T-helper 2 cell treated with Interferon-gamma antibody and Interleukin-4, amounts not matched to agents 5 μg/mL and 100 μg/mL, for 36 hours (primary cell): Measurements from ENCODE around the gene MANSC1.
"Not testable (repeated sequence)": the region's sequence is repeated elsewhere in the genome, so short reads cannot be mapped to it uniquely, and the experiment has no call there.

ENCODE experiments used
- DNase-seq: peaks from one replicate; pipeline ENCODE4 v3.0.0; 2021; ENCODE audit warnings: low spot score
- H3K27ac Mint-ChIP-seq: one replicate; pipeline ENCODE4 v1.8.0; 2021; ENCODE audit warnings: mild to moderate bottlenecking, mixed read lengths
- H3K27me3 Mint-ChIP-seq: one replicate; pipeline ENCODE4 v1.8.0; 2021; ENCODE audit warnings: low read depth, mixed read lengths
- H3K36me3 Mint-ChIP-seq: one replicate; pipeline ENCODE4 v1.8.0; 2021; ENCODE audit warnings: low read depth, mixed read lengths
- H3K4me1 Mint-ChIP-seq: one replicate; pipeline ENCODE4 v1.8.0; 2021; ENCODE audit warnings: low read depth, mixed read lengths
- H3K4me3 Mint-ChIP-seq: one replicate; pipeline ENCODE4 v1.8.0; 2022; ENCODE audit warnings: mild to moderate bottlenecking, moderate library complexity, mixed read lengths
- H3K9me3 Mint-ChIP-seq: one replicate; pipeline ENCODE4 v1.8.0; 2021; ENCODE audit warnings: mixed read lengths

The MANSC1 gene

DNA sequence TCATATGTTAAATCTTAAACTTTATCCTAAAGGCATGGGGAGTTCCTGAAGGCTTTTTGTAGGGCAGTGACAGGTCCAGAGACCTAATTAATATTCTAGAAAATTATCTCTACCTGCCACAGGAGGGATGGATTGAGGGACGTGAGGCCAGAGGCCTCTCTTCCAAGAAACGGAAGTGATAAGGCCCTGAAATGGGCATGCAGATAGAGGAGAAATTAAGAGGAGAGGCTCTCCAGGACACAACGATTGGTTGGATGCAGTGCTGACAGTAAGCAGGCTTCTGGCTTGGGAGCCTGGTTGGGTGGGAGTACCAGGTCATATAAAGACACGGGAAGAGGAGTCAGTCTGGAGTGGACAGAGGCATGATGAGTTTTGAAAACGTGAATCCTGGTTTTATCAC is 3.8 kb upstream of the MANSC1 start:
- Mint-ChIP-seq H3K27me3 (no peaks in the 10 kb centered on the region), H3K4me3 (no peak overlapping the region), H3K27ac (no peak overlapping the region), H3K36me3 (no peaks in the 10 kb centered on the region), H3K4me1 (peaks cover 28% of the 10 kb centered on the region), H3K9me3 (no peaks in the 10 kb centered on the region)
- no peak for DNase-seq

DNA sequence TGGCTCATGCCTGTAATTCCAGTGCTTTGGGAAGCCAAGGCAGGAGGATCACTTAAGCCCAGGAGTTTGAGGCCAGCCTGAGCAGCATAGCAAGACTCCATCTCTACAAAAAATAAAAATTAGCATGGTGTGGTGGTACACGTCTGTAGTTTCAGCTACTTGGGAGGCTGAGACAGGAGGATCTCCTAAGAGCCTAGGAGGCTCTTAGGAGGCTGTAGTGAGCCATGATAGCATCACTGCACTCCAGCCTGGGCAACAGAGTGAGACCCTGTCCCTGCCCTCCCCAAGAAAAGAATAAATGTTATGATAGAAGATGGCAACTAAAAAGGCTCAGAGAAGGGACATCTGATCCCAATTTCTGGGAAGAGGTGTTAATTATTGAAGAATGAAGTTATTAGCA is 3.2 kb upstream of the MANSC1 start:
- Mint-ChIP-seq H3K27ac (no peak overlapping the region), H3K9me3 (no peaks in the 10 kb centered on the region), H3K36me3 (no peaks in the 10 kb centered on the region), H3K27me3 (peaks cover under 1% of the 10 kb centered on the region), H3K4me1 (peaks cover 23% of the 10 kb centered on the region), H3K4me3 (no peak overlapping the region)
- no peak for DNase-seq

DNA sequence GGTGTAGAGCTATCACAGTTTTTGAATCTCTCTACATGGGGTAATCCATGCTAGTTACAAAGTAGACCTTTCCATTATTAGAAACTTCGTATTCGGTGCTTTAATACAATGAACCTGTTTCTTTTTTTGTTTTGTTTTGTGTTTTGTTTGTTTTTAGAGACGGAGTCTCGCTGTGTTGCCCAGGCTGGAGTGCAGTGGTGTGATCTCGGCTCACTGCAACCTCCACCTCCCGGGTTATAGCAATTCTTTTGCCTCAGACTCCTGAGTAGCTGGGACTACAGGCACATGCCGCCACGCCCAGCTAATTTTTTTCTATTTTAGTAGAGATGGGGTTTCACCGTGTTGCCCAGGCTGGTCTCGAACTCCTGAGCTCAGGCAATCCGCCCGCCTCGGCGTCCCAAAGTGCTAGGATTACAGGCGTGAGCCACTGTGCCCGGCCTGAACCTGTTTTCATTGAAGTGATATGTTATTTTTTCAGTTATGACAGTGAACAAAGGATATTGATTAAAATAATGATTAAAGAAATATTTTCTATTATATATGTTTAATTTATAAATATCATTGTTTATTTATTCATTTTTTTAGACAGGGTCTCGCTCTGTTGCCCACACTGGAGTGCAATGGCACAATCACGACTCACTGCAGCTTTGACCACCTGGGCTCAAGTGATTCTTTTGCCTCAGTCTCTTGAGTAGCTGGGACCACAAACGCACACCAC is 1.6 kb upstream of the MANSC1 start:
- not testable (repeated sequence) for H3K27me3 Mint-ChIP-seq, H3K4me3 Mint-ChIP-seq, H3K27ac Mint-ChIP-seq, H3K9me3 Mint-ChIP-seq, DNase-seq, H3K36me3 Mint-ChIP-seq
- peaks cover 20% of the 10 kb centered on the region for H3K4me1 Mint-ChIP-seq

DNA sequence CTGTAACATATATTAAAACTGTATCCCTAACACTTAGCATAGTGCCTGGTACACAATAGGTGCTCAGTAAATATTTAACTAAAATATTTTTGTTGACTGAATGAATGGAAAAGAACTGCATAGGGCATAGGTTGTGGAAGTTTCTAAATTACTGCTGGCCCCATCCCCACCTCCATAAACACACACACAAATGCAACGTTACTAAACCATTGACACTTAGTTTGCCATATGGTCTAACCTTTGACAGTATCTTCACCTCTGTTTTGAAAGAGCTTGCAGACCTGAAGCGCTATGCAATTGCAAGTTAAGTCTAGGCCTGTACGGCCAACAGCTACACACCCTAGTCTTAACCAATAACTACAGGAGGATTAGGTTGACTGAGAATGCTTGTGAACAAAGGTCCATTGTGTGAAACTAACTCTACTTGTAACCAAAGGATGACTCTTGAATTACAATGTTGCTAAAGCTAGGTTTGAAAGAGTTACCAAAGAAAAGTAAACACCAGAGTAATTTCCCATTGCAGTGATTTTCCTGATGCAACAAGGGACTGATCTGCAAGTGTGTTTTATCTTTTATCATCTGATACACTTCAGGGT is 924 bp upstream of the MANSC1 start:
- peak overlapping the region; percentile 70 for H3K4me3 Mint-ChIP-seq
- H3K36me3 Mint-ChIP-seq = no peaks in the 10 kb centered on the region

DNA sequence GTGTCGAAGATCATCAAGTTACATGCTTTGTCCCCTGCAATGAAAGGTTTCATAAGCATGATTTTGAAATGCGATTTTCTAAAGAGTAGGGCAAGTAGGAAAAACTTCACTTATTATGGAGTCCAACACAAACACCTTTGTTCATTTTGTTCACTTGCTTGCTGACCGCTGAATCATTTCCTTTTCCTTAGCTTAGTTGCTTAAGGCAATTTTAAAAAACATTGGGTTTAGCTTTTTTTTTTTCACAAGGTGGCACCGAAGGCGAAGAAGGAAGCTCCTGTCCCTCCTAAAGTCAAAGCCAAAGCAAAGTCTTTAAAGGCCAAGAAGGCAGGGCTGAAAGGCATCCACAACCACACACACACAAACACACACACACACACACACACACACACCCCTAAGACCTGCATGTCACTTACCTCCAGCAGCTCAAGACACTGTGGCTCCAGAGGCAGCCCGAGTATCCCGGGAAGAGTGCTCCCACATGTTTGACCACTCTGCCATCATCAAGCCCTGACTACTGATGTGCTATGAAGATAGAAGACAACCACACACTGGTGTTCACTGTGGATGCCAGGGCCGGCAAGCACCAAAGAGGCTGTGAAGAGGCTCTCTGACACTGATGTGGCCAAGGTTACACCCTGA is 11.4 kb downstream of the MANSC1 start:
- Mint-ChIP-seq H3K36me3 (no peaks in the 10 kb centered on the region), H3K4me1 (peaks cover 19% of the 10 kb centered on the region), H3K9me3 (no peaks in the 10 kb centered on the region), H3K27ac (no peak overlapping the region), H3K27me3 (peaks cover 4% of the 10 kb centered on the region), H3K4me3 (peak overlapping the region; percentile 20)
- no peak for DNase-seq

More for the DNA sequence above, 924 bp upstream of the MANSC1 start:
- H3K4me1 Mint-ChIP-seq = peaks cover 19% of the 10 kb centered on the region
- no peak for DNase-seq
- H3K9me3 Mint-ChIP-seq = no peaks in the 10 kb centered on the region
- H3K27me3 Mint-ChIP-seq = peaks cover 7% of the 10 kb centered on the region
- H3K27ac Mint-ChIP-seq = no peak overlapping the region

DNA sequence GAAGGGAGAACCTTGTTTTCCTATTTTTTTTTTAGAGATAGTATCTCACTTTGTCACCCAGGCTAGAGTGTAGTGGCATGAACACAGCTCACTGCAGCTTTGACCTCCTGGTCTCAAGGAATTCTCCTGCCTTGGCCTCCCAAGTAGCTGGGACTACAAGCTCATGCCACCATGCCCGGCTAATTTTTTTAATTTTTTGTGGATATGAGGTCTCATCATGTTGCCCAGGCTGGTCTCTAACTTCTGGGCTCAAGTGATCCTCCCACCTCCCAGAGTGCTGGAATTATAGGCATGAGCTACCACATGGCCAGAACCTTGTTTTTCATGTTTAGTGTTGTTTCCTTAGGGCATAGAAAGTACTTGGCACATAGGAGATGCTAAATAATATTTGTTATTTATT is 13.5 kb downstream of the MANSC1 start:
- Mint-ChIP-seq H3K27ac (no peak overlapping the region), H3K4me3 (no peak overlapping the region), H3K9me3 (no peaks in the 10 kb centered on the region), H3K4me1 (peaks cover 19% of the 10 kb centered on the region), H3K36me3 (no peaks in the 10 kb centered on the region), H3K27me3 (peaks cover 6% of the 10 kb centered on the region)
- no peak for DNase-seq

DNA sequence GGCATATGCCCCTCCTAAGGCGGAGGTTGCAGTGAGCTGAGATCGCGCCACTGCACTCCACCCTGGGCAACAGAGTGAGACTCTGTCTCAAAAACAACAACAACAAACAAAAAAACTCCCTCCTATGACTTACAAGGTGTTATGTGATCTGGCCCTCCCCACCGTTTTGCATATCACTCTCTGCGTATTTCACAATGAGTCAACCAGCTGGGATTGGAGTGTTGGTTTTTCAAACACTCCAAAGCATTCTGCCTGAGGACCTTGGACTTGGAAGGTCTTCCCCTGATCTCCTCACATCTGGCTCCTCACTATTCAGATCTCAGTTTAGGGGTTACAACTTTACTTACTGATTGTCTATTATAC is 14.0 kb downstream of the MANSC1 start:
- H3K4me1 Mint-ChIP-seq = peaks cover 19% of the 10 kb centered on the region
- H3K9me3 Mint-ChIP-seq = no peaks in the 10 kb centered on the region
- H3K4me3 Mint-ChIP-seq = no peak overlapping the region
- peaks cover 8% of the 10 kb centered on the region for H3K27me3 Mint-ChIP-seq
- no peak for DNase-seq
- no peak overlapping the region for H3K27ac Mint-ChIP-seq
- H3K36me3 Mint-ChIP-seq = no peaks in the 10 kb centered on the region

DNA sequence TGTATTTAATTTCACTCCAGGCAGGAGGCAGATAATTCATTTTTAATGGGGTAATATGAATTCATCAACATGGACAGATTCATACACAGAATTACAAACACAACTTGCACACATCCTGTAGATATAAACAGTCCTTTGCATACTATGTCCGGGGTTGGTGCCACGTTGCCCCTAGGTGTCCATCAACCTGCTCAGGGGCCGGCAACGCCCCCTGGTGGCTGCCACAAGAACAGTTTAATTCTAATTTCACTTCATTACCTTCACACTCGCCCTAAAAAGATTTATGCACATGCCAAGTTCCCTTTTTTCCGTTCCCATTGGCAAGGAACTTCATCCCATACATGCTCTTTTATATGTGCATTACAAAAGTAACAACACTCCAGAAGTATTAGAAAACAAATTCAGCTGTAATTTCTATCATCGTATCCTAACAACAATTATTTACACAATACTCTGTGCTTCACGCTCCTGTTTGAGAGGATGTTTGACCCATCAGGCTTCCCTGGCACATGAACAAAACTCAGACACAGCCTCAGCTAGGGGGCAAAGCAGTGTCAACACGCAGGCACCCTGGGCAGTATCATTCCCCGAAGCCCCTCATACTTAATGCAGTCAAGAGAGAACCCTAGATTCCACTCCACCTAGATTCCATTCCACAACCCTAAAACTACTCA is 15.5 kb downstream of the MANSC1 start:
- peaks cover 17% of the 10 kb centered on the region for H3K4me1 Mint-ChIP-seq
- DNase-seq = peak; percentile 51

DNA sequence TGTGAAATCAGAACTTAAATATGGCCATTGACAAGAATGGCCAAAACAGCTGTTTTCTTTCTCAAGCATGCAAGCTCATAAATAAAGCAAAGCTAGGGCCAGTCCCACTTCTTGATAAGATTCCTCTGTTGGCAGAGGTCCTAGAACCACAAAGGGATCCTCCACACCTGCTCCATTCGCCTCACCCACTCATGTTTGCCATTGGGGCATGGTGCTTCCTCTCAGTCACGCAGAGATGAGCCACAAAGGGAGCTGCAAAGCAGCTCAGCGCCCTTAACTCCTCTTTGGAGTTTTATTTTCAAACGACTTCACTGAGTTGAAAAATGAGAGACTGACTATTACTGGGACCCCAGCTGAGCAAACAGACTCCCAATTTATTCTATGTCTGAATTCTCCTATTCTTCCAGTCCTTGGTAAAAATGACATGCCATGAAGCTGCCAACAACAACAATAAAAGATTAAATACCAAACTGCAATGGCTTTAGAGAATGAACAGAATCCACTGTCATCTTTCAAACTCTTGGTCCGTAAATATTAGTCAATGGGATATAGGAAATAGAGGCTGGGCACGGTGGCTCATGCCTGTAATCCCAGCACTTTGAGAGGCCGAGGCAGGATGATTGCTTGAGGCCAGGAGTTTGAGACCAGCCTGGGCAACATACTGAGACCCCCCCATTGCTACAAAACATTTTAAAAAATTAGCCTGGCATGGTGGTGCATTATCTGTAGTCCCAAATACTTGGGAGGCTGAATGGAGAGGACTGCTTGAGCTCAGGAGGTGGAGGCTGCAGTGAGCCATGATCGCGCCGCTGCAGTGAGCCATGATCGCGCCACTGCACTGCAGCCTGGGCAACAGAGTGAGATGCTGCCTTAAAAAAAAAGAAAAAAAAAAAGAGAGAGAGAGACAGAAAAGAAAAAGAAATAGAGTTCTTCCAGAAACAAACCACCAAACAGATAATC is 16.4 kb downstream of the MANSC1 start:
- H3K36me3 Mint-ChIP-seq = no peaks in the 10 kb centered on the region
- DNase-seq = no peak
- no peak overlapping the region for H3K4me3 Mint-ChIP-seq
- peaks cover 15% of the 10 kb centered on the region for H3K4me1 Mint-ChIP-seq
- peak overlapping the region; percentile 45 for H3K27ac Mint-ChIP-seq
- no peaks in the 10 kb centered on the region for H3K9me3 Mint-ChIP-seq
- H3K27me3 Mint-ChIP-seq = peaks cover 8% of the 10 kb centered on the region

More for the DNA sequence above, 15.5 kb downstream of the MANSC1 start:
- peaks cover 9% of the 10 kb centered on the region for H3K27me3 Mint-ChIP-seq
- H3K9me3 Mint-ChIP-seq = no peaks in the 10 kb centered on the region
- H3K36me3 Mint-ChIP-seq = no peaks in the 10 kb centered on the region
- H3K4me3 Mint-ChIP-seq = no peak overlapping the region
- H3K27ac Mint-ChIP-seq = no peak overlapping the region

DNA sequence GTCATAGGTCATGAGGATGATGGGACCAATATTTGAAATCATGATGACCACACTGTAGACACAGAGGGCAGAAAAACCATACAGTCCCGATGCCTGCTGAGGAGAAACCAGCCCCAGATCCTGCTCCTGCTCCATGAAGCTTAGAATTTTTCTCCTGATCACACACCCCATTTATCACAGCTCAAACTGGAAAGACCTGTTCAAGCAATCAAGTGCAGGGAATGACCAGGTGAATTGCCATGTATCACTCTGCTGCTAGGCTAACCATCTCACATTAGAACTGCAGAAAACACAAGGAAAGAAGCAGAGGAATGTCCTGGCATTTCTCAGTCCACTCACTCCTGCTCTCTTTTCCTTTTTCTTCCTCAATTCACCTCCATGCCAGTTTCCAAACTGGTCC is 18.1 kb downstream of the MANSC1 start:
- Mint-ChIP-seq H3K27ac (no peak overlapping the region), H3K27me3 (peaks cover 8% of the 10 kb centered on the region), H3K9me3 (no peaks in the 10 kb centered on the region), H3K4me1 (peaks cover 14% of the 10 kb centered on the region), H3K36me3 (no peaks in the 10 kb centered on the region), H3K4me3 (no peak overlapping the region)
- no peak for DNase-seq

DNA sequence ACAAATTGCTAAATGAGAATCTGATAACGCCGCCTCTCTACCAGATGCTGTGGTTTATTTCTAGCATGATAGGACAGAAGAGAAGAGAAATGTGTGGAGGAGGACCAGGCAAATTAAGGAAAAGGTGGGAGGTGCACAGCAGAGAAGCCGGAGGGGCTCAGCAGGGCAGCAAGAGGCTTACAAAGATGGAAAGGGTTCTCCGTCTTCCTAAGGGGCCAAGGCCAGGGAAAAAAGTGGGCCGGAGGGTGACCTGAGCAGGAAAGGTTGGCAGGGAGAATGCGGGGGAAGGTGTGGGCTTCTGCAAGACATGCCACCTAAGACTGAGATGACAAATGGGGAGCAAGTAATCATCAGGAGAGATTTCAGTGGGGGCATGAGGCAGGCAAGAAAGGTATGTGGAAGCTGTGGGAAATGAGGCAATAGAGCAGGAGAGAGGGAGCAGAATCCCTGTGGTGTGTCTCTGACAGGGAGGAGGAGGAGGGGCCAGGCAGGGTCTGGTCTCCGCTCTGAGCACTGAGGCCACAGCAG is 18.7 kb downstream of the MANSC1 start:
- Mint-ChIP-seq H3K27me3 (peaks cover 8% of the 10 kb centered on the region), H3K9me3 (no peaks in the 10 kb centered on the region), H3K27ac (no peak overlapping the region), H3K4me1 (peaks cover 14% of the 10 kb centered on the region), H3K36me3 (no peaks in the 10 kb centered on the region), H3K4me3 (no peak overlapping the region)
- no peak for DNase-seq

DNA sequence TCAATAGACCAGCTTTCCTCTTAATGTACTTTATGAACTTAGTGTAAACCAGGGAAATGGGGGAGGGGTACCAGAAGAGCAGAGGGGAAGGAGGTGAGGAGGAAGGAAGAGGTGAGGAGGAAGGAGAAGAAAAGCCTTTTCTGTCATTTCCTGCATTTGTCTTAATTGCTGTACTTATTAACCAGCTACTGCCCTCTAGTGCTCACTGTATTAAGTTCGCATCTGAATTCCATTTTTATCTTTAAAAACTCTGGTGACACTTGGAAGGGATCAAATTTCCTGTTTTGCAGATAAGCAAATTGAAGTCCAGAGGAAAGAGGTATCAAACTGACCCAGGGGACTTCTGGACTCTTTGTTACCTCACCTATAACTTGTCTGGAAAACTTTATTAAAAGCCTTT is 22.2 kb downstream of the MANSC1 start:
- no peak for DNase-seq
- Mint-ChIP-seq H3K27ac (no peak overlapping the region), H3K4me3 (no peak overlapping the region), H3K36me3 (no peaks in the 10 kb centered on the region), H3K9me3 (no peaks in the 10 kb centered on the region), H3K4me1 (peaks cover 4% of the 10 kb centered on the region), H3K27me3 (peaks cover 13% of the 10 kb centered on the region)

DNA sequence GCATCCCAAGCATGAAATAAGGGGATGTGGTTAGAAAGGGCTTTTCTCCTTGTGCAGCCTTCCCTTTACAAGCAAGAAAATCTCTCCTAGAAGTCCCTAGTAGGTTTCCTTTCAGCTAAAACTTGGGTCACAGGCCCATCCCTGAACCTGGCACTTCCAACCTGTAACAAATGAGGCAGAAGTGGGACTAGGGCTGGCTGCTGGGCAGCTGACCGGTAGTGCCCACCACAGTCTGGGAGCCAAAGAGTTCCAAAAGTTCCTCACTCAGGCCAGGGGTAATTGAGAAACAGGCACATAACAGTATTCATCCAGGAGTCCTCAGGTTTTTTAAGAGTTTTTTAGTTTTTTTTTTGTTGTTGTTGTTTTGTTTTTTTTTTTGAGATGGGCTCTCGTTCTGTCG is 23.8 kb downstream of the MANSC1 start:
- no peak for DNase-seq
- no peak overlapping the region for H3K27ac Mint-ChIP-seq
- H3K4me1 Mint-ChIP-seq = peaks cover 4% of the 10 kb centered on the region
- no peak overlapping the region for H3K4me3 Mint-ChIP-seq
- no peaks in the 10 kb centered on the region for H3K9me3 Mint-ChIP-seq
- H3K36me3 Mint-ChIP-seq = no peaks in the 10 kb centered on the region
- peaks cover 9% of the 10 kb centered on the region for H3K27me3 Mint-ChIP-seq
